ENCODE measurements around the gene AIMP1. TPM values are rescaled to one million over a fixed set of nuclear protein-coding genes. Genes with fewer than 3 reads are reported as not detected.
"Not testable (repeated sequence)": the region's sequence is repeated elsewhere in the genome, so short reads cannot be mapped to it uniquely, and the experiment has no call there.

AIMP1 gene
- total and polyA plus RNA-seq, 12 donors = 22.8 to 38.6 (median 36.0) TPM

- ATAC-seq = peak in 1 of 8 donors; percentile 1
- intact Hi-C loops (cut with DNase I) = loop anchor here in 1 of 10 donors (5.0 kb wide), 1 partner anchor 50 kb away; the partner anchor contains the start of gene GIMD1
- no peak for DNase-seq
- H3K4me1 ChIP-seq = peaks cover 4 to 52% (median 40%) of the 10 kb centered on the region in 9 donors
- H3K27ac ChIP-seq = peak overlapping the region; percentile 86 to 97 (median 90)
- no peaks in the 10 kb centered on the region for H3K9me3 ChIP-seq
- TF ChIP-seq CTCF (IDR thresholded peaks at IDR 0.05) = no peak
- H3K4me3 ChIP-seq = peak overlapping the region; percentile 74 to 93 (median 88)
- H3K36me3 ChIP-seq = peaks cover 0 to 11% (median 0%) of the 10 kb centered on the region in 9 donors
- no peaks in the 10 kb centered on the region for H3K27me3 ChIP-seq
- 3 to 4% methylated on average over 13 of the region's 13 CpGs for WGBS, 2 donors
These were observed 541 bp downstream of the AIMP1 start for GRCh38 chr4:106316773-106317409.

- WGBS, 2 donors = 73 to 88% methylated on average over 1 of the region's 1 CpG
- peak overlapping the region in 6 of 10 donors; percentile 74 to 93 (median 82) for H3K4me3 ChIP-seq
- intact Hi-C loops (cut with DNase I) = loop anchor here in 1 of 10 donors (5.0 kb wide), 1 partner anchor 49 kb away; the partner anchor contains the start of gene GIMD1
- peaks cover 4 to 57% (median 46%) of the 10 kb centered on the region in 9 donors for H3K4me1 ChIP-seq
- no peaks in the 10 kb centered on the region for H3K9me3 ChIP-seq
- no peak for TF ChIP-seq CTCF (IDR thresholded peaks at IDR 0.05)
- H3K36me3 ChIP-seq = peaks cover 0 to 11% (median 0%) of the 10 kb centered on the region in 9 donors
- no peak for ATAC-seq
- no peak for DNase-seq
- H3K27me3 ChIP-seq = no peaks in the 10 kb centered on the region
- H3K27ac ChIP-seq = no peak overlapping the region
These were observed 1.5 kb downstream of the AIMP1 start for GRCh38 chr4:106317815-106318214.

- intact Hi-C loops (cut with DNase I) = loop anchor here in 1 of 10 donors (5.0 kb wide), 1 partner anchor 49 kb away; the partner anchor contains the start of gene GIMD1
- Histone ChIP-seq H3K4me1 (peaks cover 4 to 57% (median 42%) of the 10 kb centered on the region in 9 donors), H3K36me3 (peaks cover 0 to 11% (median 0%) of the 10 kb centered on the region in 9 donors), H3K9me3 (no peaks in the 10 kb centered on the region), H3K27ac (no peak overlapping the region), H3K27me3 (no peaks in the 10 kb centered on the region), H3K4me3 (no peak overlapping the region)
- no peak for DNase-seq
- TF ChIP-seq CTCF (IDR thresholded peaks at IDR 0.05) = no peak
- ATAC-seq = no peak
These were observed 2.2 kb downstream of the AIMP1 start for GRCh38 chr4:106318511-106318910.

GRCh38 chr4:106320235-106320634 is 3.9 kb downstream of the AIMP1 start:
- Histone ChIP-seq H3K27ac (no peak overlapping the region), H3K9me3 (no peaks in the 10 kb centered on the region), H3K27me3 (no peaks in the 10 kb centered on the region), H3K36me3 (peaks cover 0 to 18% (median 0%) of the 10 kb centered on the region in 9 donors), H3K4me1 (peaks cover 4 to 40% (median 32%) of the 10 kb centered on the region in 9 donors), H3K4me3 (no peak overlapping the region)
- no peak for TF ChIP-seq CTCF (IDR thresholded peaks at IDR 0.05)
- 95 to 100% methylated on average over 1 of the region's 1 CpG for whole genome bisulfite sequencing, 2 donors
- intact Hi-C loops (cut with DNase I) = no loop called here
- ATAC-seq (no peak), DNase-seq (no peak)

GRCh38 chr4:106321168-106321567 is 4.8 kb downstream of the AIMP1 start:
- WGBS, 2 donors = 96 to 98% methylated on average over 33 to 34 of the region's 34 CpGs
- peaks cover 4 to 38% (median 30%) of the 10 kb centered on the region in 9 donors for H3K4me1 ChIP-seq
- H3K4me3 ChIP-seq; H3K27ac ChIP-seq; H3K27me3 ChIP-seq; DNase-seq; H3K9me3 ChIP-seq; ATAC-seq; intact Hi-C loops (cut with DNase I): not testable (repeated sequence)
- peaks cover 0 to 27% (median 4%) of the 10 kb centered on the region in 9 donors for H3K36me3 ChIP-seq

DNA sequence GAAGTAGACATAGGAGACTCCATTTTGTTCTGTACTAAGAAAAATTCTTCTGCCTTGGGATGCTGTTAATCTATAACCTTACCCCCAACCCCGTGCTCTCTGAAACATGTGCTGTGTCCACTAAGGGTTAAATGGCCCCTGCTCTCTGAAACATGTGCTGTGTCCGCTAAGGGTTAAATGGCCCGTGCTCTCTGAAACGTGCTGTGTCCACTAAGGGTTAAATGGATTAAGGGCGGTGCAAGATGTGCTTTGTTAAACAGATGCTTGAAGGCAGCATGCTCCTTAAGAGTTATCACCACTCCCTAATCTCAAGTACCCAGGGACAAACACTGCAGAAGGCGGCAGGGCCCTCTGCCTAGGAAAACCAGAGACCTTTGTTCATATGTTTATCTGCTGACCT is 5.5 kb downstream of the AIMP1 start:
- Histone ChIP-seq H3K36me3 (peaks cover 0 to 34% (median 10%) of the 10 kb centered on the region in 9 donors), H3K4me1 (peaks cover 4 to 41% (median 30%) of the 10 kb centered on the region in 9 donors)
- H3K9me3 ChIP-seq; H3K4me3 ChIP-seq; H3K27me3 ChIP-seq; H3K27ac ChIP-seq; DNase-seq; ATAC-seq; intact Hi-C loops (cut with DNase I): not testable (repeated sequence)
- WGBS, 2 donors = 52 to 59% methylated on average over 6 of the region's 6 CpGs
